Glutamatergic neuron (in vitro differentiated cells): ENCODE data around the gene ERP27. TPM values are rescaled to one million over a fixed set of nuclear protein-coding genes. Genes with fewer than 3 reads are reported as not detected.

ENCODE experiments used
- DNase-seq: peaks from one replicate; pipeline ENCODE4 v3.0.0; 2022
- H3K27ac Mint-ChIP-seq: one replicate; pipeline ENCODE4 v1.8.0; 2020; ENCODE audit warnings: mild to moderate bottlenecking, mixed read lengths, inconsistent platforms; ENCODE audit not compliant: unreplicated experiment
- H3K27me3 Mint-ChIP-seq: one replicate; pipeline ENCODE4 v1.8.0; 2020; ENCODE audit warnings: mild to moderate bottlenecking, moderate library complexity, mixed read lengths, inconsistent platforms; ENCODE audit not compliant: unreplicated experiment
- H3K36me3 Mint-ChIP-seq: one replicate; pipeline ENCODE4 v1.8.0; 2020; ENCODE audit warnings: mild to moderate bottlenecking, mixed read lengths, inconsistent platforms; ENCODE audit not compliant: unreplicated experiment
- H3K4me1 Mint-ChIP-seq: one replicate; pipeline ENCODE4 v1.8.0; 2020; ENCODE audit warnings: mild to moderate bottlenecking, low read depth, mixed read lengths, inconsistent platforms; ENCODE audit not compliant: unreplicated experiment
- H3K4me3 Mint-ChIP-seq: one replicate; pipeline ENCODE4 v1.8.0; 2020; ENCODE audit warnings: mild to moderate bottlenecking, mixed read lengths, inconsistent platforms; ENCODE audit not compliant: unreplicated experiment
- H3K9me3 Mint-ChIP-seq: one replicate; pipeline ENCODE4 v1.8.0; 2020; ENCODE audit warnings: mild to moderate bottlenecking, moderate library complexity, mixed read lengths, inconsistent platforms; ENCODE audit not compliant: unreplicated experiment
- CTCF ChIP-seq: fragments of 200-600 bp; sonication (generic); IDR thresholded peaks from one replicate; pipeline ENCODE4 v1.5.0; 2021; ENCODE audit not compliant: partially characterized antibody, unreplicated experiment
- total RNA-seq: library from RNA; stranded (reverse); fragmentation: NEBNext Ultra II Directional; extraction: Animal tissue kit (Norgen Biotek cat#: 25700); gene quantifications from one replicate; pipeline ENCODE4 v1.2.1, GENCODE V29; 2021; ENCODE audit not compliant: unreplicated experiment

Gene ERP27
- total RNA-seq, 1 donor from 2014 or later: not detected

GRCh38 chr12:14946861-14947260, 8.5 kb upstream of the ERP27 start:
- no peak for DNase-seq
- Mint-ChIP-seq H3K4me3 (no peak overlapping the region), H3K4me1 (no peaks in the 10 kb centered on the region), H3K36me3 (no peaks in the 10 kb centered on the region), H3K27me3 (no peaks in the 10 kb centered on the region), H3K9me3 (peaks cover 2% of the 10 kb centered on the region), H3K27ac (no peak overlapping the region)
- TF ChIP-seq CTCF: no peak

GRCh38 chr12:14946162-14946561, 7.8 kb upstream of the ERP27 start:
- Mint-ChIP-seq H3K4me1 (no peaks in the 10 kb centered on the region), H3K27me3 (no peaks in the 10 kb centered on the region), H3K27ac (no peak overlapping the region), H3K4me3 (no peak overlapping the region), H3K9me3 (peaks cover 2% of the 10 kb centered on the region), H3K36me3 (no peaks in the 10 kb centered on the region)
- no peak for TF ChIP-seq CTCF
- DNase-seq: no peak

- Mint-ChIP-seq H3K4me1 (no peaks in the 10 kb centered on the region), H3K36me3 (no peaks in the 10 kb centered on the region), H3K9me3 (peaks cover 2% of the 10 kb centered on the region), H3K27ac (no peak overlapping the region), H3K4me3 (no peak overlapping the region), H3K27me3 (no peaks in the 10 kb centered on the region)
- TF ChIP-seq CTCF: no peak
- DNase-seq: no peak
Measured at GRCh38 chr12:14942196-14942931, 4.0 kb upstream of the ERP27 start.

- peaks cover 2% of the 10 kb centered on the region for H3K9me3 Mint-ChIP-seq
- H3K27ac Mint-ChIP-seq: no peak overlapping the region
- H3K4me3 Mint-ChIP-seq: no peak overlapping the region
- H3K4me1 Mint-ChIP-seq: peaks cover 4% of the 10 kb centered on the region
- H3K27me3 Mint-ChIP-seq: no peaks in the 10 kb centered on the region
- no peak for DNase-seq
- no peaks in the 10 kb centered on the region for H3K36me3 Mint-ChIP-seq
- TF ChIP-seq CTCF: no peak
Measured at GRCh38 chr12:14941369-14941768, 3.0 kb upstream of the ERP27 start.

GRCh38 chr12:14937689-14938088, 648 bp downstream of the ERP27 start:
- no peaks in the 10 kb centered on the region for H3K27me3 Mint-ChIP-seq

More at GRCh38 chr12:14937689-14938088, 648 bp downstream of the ERP27 start:
- no peak overlapping the region for H3K4me3 Mint-ChIP-seq
- TF ChIP-seq CTCF: no peak
- peaks cover 4% of the 10 kb centered on the region for H3K4me1 Mint-ChIP-seq
- H3K36me3 Mint-ChIP-seq: no peaks in the 10 kb centered on the region
- no peak overlapping the region for H3K27ac Mint-ChIP-seq
- DNase-seq: no peak
- H3K9me3 Mint-ChIP-seq: no peaks in the 10 kb centered on the region
